Right hindlimb (tissue), 1 donor: ENCODE data around the gene CUX1.
"Not testable (repeated sequence)": the region's sequence is repeated elsewhere in the genome, so short reads cannot be mapped to it uniquely, and the experiment has no call there.

Experiments used
- DNase-seq: peaks from one replicate; pipeline ENCODE4 v3.0.0-alpha.2; 2018

CUX1 gene

GRCh38 chr7:102117743-102118142, 300.3 kb downstream of the CUX1 start:
- no peak for DNase-seq

DNA sequence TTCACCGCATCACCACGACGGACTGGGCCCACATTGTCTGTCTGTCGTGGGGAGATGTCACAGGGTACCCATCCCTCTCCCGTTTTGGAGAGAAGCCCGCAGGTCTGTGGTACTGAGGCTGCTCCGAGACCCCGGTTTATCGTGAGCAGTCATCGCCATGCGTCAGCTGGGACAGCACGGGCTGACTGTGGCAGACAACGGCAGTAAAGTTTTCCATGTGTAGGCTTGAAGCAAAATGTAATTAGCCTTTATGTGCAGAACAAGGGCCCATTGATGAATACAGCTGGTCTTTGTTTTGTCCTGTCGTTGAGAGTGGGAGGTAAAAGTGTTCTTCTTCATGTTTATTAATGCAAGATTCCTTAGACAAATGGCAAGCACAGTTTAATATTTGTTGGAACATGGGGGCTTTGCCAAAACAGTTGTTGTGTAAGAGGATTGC, 301.8 kb downstream of the CUX1 start:
- DNase-seq = no peak

- DNase-seq = no peak
These were observed 302.5 kb downstream of the CUX1 start for GRCh38 chr7:102119925-102120324.

- DNase-seq = no peak
These were observed 303.3 kb downstream of the CUX1 start for GRCh38 chr7:102120666-102121195.

DNA sequence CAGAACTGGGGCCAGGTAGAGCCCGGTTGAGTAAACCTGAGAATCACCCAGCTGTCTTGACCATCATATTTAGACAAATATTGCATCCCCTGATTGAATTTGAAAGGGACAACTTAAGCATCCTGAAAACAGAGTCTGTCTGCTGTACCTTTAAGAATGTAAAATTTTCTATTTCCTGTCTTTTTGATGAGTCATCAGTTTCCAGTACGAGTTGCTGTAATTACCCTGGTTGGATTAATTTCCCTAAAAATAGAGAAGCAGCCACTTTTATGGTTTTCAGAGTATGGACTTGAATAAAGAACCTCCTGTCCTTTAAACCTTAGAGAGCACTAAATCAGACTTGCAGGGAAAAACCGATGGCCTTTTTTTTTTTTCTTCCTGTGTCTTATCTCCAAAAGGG, 304.6 kb downstream of the CUX1 start:
- DNase-seq = no peak

- peak; percentile 54 for DNase-seq
These were observed 307.7 kb downstream of the CUX1 start for GRCh38 chr7:102125127-102125596.

DNA sequence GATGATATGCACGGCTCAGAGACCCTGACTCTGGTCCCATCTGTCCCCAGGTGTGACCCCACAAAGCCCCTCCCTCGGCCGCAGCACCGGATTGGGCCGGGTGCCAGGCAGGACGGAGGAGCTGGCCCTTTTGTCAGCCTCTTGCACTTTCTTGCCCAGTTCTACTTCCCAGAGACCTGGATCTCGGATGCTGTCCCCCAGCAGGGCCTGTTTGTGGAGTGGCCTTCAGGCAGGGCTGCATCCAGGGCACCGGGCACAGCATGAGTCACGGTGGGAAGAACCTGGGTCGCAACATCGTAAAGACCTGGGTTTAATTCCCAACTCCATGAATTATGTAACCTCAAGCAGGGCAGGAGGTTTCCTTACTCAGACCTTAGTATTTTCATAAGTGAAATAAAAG, 310.9 kb downstream of the CUX1 start:
- no peak for DNase-seq

GRCh38 chr7:102129636-102130370, 312.4 kb downstream of the CUX1 start:
- DNase-seq = no peak

DNA sequence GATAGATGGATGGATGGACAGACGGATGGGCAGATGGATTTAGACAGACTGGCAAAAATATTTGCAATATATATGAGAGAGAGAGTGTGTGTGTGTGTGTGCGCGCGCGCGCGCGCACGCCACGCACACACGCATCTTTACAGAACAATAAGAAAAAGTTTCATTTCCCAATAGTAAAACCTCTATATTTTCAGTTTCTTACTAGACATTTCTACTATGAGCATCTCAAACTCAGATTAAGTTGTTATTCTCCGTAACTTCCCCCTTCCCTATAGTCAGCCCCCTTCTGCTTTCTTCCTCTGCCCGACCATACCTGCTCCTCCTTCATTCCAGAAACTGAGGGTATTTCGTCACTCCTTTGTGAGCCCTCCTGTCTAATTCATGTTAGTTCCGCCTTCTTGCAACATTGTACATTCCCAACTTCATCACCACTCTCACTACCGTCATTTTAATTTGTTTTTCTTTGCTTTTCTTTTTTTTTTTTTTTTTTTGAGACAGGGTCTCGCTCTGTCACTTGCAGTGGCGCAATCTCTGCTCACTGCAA, 314.9 kb downstream of the CUX1 start:
- DNase-seq = no peak

DNA sequence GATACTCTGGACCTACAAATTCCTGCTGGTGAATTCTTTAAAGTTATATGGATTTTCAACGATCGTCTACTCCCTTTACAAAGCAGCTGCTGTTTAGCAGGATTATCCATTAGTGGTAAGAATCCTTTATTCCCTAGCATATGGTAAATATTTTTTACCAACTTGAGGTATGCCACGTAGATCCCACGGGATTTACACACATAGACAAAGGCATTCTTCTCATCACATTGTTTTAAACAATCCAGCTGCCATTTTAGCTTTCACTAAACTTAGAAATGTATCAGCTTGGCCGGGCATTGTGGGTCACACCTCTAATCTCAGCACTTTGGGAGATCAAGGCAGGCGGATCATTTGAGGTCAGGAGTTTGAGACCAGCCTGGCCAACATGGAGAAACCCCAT, 321.2 kb downstream of the CUX1 start:
- no peak for DNase-seq

GRCh38 chr7:102140952-102141370, 323.5 kb downstream of the CUX1 start:
- DNase-seq = no peak

DNA sequence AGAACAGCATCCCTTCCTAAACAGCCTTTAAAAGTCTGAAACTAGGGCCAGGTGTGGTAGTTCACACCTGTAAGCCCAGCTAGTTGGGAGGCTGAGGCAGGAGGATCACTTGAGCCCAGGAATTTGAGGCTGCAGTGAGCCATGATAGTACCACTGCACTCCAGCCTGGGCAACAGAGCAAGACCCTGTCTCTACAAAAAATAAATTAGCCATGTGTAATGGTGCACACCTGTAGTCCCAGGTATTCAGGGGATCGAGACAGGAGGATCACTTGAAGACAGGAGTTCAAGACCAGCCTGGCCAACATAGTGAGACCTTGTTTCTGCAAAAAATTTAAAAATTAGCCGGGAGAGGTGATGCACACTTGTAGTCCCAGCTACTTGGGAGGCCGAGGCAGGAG, 325.0 kb downstream of the CUX1 start:
- DNase-seq = not testable (repeated sequence)

GRCh38 chr7:102146122-102146521, 328.7 kb downstream of the CUX1 start:
- peak; percentile 34 for DNase-seq

GRCh38 chr7:102147008-102147407, 329.6 kb downstream of the CUX1 start:
- no peak for DNase-seq

GRCh38 chr7:102148799-102149198, 331.4 kb downstream of the CUX1 start:
- no peak for DNase-seq

GRCh38 chr7:102149416-102149815, 332.0 kb downstream of the CUX1 start:
- DNase-seq = no peak

DNA sequence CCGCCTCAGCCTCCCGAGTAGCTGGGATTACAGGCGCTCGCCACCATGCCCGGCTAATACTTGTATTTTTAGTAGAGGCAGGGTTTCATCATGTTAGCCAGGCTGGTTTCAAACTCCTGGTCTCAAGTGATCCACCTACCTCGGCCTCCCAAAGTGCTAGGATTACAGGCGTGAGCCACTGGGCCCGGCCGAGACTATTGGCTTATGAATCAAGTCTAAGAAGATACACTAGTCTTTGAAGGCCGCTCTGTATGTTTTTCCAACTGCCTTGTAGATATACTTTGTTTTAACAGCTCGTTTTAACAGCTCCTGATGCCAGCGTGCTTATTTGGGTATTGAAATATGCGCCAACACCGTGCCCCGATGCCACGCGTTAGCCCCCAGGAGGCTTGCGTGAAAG, 332.8 kb downstream of the CUX1 start:
- no peak for DNase-seq

- DNase-seq = peak; percentile 62
These were observed 335.5 kb downstream of the CUX1 start for GRCh38 chr7:102152672-102153598.

- peak; percentile 67 for DNase-seq
These were observed 336.1 kb downstream of the CUX1 start for GRCh38 chr7:102153599-102153946.

GRCh38 chr7:102154425-102154824, 337.0 kb downstream of the CUX1 start:
- no peak for DNase-seq

- DNase-seq = no peak
These were observed 338.5 kb downstream of the CUX1 start for GRCh38 chr7:102155821-102156441.

- DNase-seq = no peak
These were observed 339.4 kb downstream of the CUX1 start for GRCh38 chr7:102156867-102157266.

- no peak for DNase-seq
These were observed 347.7 kb downstream of the CUX1 start for GRCh38 chr7:102165136-102165535.
